WTC11 (cell line): ENCODE results near the gene C1orf115.

Experiments
- CTCF ChIP-seq: fragments of 200-600 bp; IDR thresholded peaks from 2 replicates; pipeline ENCODE4 v1.8.0; 2022; ENCODE audit warnings: antibody characterized with exemption
- ELF4 ChIP-seq: sonication (generic); formaldehyde crosslinking; IDR thresholded peaks from 2 replicates; pipeline ENCODE4 v1.8.1; 2022; ENCODE audit warnings: low read depth, mild to moderate bottlenecking, moderate library complexity, missing genetic modification reagents
- FOXJ3 ChIP-seq: sonication (generic); formaldehyde crosslinking; IDR thresholded peaks from 2 replicates; pipeline ENCODE4 v1.9.0; 2021; ENCODE audit warnings: missing genetic modification reagents, mild to moderate bottlenecking, borderline replicate concordance
- JUN ChIP-seq: sonication (generic); formaldehyde crosslinking; IDR thresholded peaks from 2 replicates; pipeline ENCODE4 v1.8.0; 2023; ENCODE audit warnings: mild to moderate bottlenecking, missing genetic modification reagents
- PRRX2 ChIP-seq: fragments of 250-450 bp; sonication (Bioruptor Pico); IDR thresholded peaks from 2 replicates; pipeline ENCODE4 v1.8.0; 2021; ENCODE audit warnings: mild to moderate bottlenecking
- ZNF512 ChIP-seq: sonication (generic); formaldehyde crosslinking; IDR thresholded peaks from 2 replicates; pipeline ENCODE4 v1.8.1; 2022; ENCODE audit warnings: missing genetic modification reagents, borderline replicate concordance

DNA sequence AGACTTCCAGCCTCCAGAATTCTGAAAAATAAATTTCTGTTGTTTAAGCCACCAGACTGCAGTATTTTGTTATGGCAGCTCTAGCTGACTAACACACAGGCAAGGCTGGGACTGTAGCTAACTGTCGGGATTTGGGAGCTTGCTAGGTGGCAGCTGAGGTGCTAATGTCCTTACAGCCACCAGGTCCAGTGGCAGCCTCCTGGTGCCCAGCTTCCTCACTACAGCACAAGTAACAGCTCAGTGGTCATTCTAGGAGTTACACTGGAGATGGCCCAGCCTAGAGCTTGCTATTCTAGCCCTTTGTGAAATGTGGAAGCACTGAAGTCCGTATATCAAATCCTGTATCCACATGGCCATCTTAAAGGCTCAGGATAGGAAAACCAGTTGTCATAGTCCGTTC, 4.3 kb upstream of the C1orf115 start:
- TF ChIP-seq ZNF512 (CRISPR knock-in tag) (no peak), CTCF (no peak), PRRX2 (no peak), JUN (CRISPR knock-in tag) (no peak), ELF4 (CRISPR knock-in tag) (no peak), FOXJ3 (no peak)
